ENCODE results near the gene MCC.

Gene MCC

GRCh38 chr5:112986224-112986623 lies 502.0 kb downstream of the MCC start:
- Histone ChIP-seq H3K4me1 (ENCODE audit: insufficient read depth, low read length) (peaks cover 30% of the 10 kb centered on the region), H3K4me3 (ENCODE audit: low read length) (no peak overlapping the region), H3K9me3 (ENCODE audit: insufficient read depth, low read depth, low read length) (no peaks in the 10 kb centered on the region), H3K36me3 (ENCODE audit: insufficient read depth, low read length) (peaks cover 45% of the 10 kb centered on the region), H3K27me3 (ENCODE audit: insufficient read depth, low read length) (no peaks in the 10 kb centered on the region), H3K27ac (ENCODE audit: low read depth, low read length) (no peak overlapping the region), H3K9ac (ENCODE audit: low read depth, low read length) (no peak overlapping the region)
- 95% methylated on average over 4 of the region's 4 CpGs for WGBS

- peaks cover 29% of the 10 kb centered on the region for H3K36me3 ChIP-seq (ENCODE audit: insufficient read depth, low read length)
- no peak overlapping the region for H3K27ac ChIP-seq (ENCODE audit: low read depth, low read length)
Observed at GRCh38 chr5:112983363-112983762, 504.9 kb downstream of the MCC start.

DNA sequence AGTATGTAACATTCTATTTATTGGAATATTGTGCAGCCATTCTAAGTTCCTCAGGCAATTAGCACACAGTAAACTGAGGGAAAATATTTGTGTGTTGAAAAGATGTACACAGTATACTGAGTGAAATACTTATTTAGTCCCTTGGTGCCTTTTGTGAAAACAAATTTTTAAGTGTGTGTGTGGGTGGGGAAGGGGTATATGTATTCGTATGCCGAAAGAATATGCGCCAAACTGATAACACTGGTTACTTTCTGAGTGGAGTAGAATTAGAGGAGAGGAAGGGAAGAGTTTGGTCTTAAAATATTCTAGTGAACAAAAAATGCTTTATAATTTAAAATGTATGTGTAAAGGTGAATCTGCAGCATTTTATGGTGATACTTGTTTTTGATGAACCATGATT lies 508.5 kb downstream of the MCC start:
- Histone ChIP-seq H3K27me3 (ENCODE audit: insufficient read depth, low read length) (no peaks in the 10 kb centered on the region), H3K9me3 (ENCODE audit: insufficient read depth, low read depth, low read length) (no peaks in the 10 kb centered on the region), H3K36me3 (ENCODE audit: insufficient read depth, low read length) (peaks cover 8% of the 10 kb centered on the region), H3K9ac (ENCODE audit: low read depth, low read length) (no peak overlapping the region), H3K4me3 (ENCODE audit: low read length) (peak overlapping the region; percentile 85), H3K4me1 (ENCODE audit: insufficient read depth, low read length) (peaks cover 50% of the 10 kb centered on the region), H3K27ac (ENCODE audit: low read depth, low read length) (no peak overlapping the region)
- WGBS = 87% methylated on average over 3 of the region's 3 CpGs

More at GRCh38 chr5:112983363-112983762, 504.9 kb downstream of the MCC start:
- H3K4me1 ChIP-seq (ENCODE audit: insufficient read depth, low read length) = peaks cover 49% of the 10 kb centered on the region
- no peak overlapping the region for H3K4me3 ChIP-seq (ENCODE audit: low read length)
- no peaks in the 10 kb centered on the region for H3K9me3 ChIP-seq (ENCODE audit: insufficient read depth, low read depth, low read length)
- H3K9ac ChIP-seq (ENCODE audit: low read depth, low read length) = no peak overlapping the region
- H3K27me3 ChIP-seq (ENCODE audit: insufficient read depth, low read length) = no peaks in the 10 kb centered on the region
- WGBS = 86% methylated on average over 2 of the region's 2 CpGs

DNA sequence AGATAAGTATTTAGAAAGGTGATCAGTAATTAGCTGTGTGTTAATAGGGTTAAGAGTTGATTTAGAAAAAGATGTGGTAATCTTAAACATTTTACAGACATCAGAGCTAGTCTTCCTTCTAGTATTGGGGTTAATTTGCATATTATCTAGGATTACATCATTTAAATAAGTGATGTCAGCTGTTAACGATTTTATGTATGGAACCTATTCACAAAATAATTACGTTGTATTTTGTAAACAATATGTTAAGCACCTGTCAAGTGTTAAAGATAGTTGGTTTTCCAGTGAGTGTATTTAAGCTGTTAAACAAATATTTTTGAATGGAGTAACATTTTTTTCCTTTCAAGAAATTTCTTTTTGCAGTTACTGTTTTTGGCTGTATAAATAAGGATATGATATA lies 509.4 kb downstream of the MCC start:
- Histone ChIP-seq H3K9ac (ENCODE audit: low read depth, low read length) (no peak overlapping the region), H3K9me3 (ENCODE audit: insufficient read depth, low read depth, low read length) (no peaks in the 10 kb centered on the region), H3K27me3 (ENCODE audit: insufficient read depth, low read length) (no peaks in the 10 kb centered on the region), H3K36me3 (ENCODE audit: insufficient read depth, low read length) (peaks cover 8% of the 10 kb centered on the region), H3K4me1 (ENCODE audit: insufficient read depth, low read length) (peaks cover 43% of the 10 kb centered on the region), H3K27ac (ENCODE audit: low read depth, low read length) (no peak overlapping the region), H3K4me3 (ENCODE audit: low read length) (peak overlapping the region; percentile 85)
- 40% methylated on average over 1 of the region's 2 CpGs for WGBS

DNA sequence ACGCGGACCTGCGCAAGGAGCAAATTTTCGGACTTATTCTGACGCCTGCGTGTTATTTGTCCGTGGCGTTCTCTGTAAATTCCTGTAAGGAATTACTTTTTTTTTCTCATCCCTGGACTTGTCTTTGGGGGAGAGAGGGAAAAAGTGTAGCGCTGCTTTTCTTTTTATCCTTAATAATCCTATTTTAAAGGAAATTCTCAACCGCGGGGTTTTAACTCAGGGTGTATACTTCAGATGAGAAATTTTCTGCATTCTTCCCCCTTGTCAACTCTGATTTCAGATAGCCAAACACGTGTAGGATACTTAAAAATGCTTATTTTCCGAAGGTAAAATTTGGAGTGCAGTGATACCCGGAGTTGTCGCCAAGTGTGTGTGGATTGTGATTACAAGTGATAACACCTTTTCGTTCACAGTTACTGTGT lies 510.8 kb downstream of the MCC start:
- H3K27me3 ChIP-seq (ENCODE audit: insufficient read depth, low read length) = no peaks in the 10 kb centered on the region
- peak overlapping the region; percentile 85 for H3K9ac ChIP-seq (ENCODE audit: low read depth, low read length)
- peaks cover 8% of the 10 kb centered on the region for H3K36me3 ChIP-seq (ENCODE audit: insufficient read depth, low read length)
- 2% methylated on average over 13 of the region's 16 CpGs for WGBS
- H3K9me3 ChIP-seq (ENCODE audit: insufficient read depth, low read depth, low read length) = no peaks in the 10 kb centered on the region
- H3K27ac ChIP-seq (ENCODE audit: low read depth, low read length) = peak overlapping the region; percentile 91
- peak overlapping the region; percentile 85 for H3K4me3 ChIP-seq (ENCODE audit: low read length)
- peaks cover 31% of the 10 kb centered on the region for H3K4me1 ChIP-seq (ENCODE audit: insufficient read depth, low read length)

- H3K9ac ChIP-seq (ENCODE audit: low read depth, low read length) = peak within 1 kb of the TSS; percentile 85
- H3K27me3 ChIP-seq (ENCODE audit: insufficient read depth, low read length) = no peaks in the 10 kb centered on the region
- H3K27ac ChIP-seq (ENCODE audit: low read depth, low read length) = peak within 1 kb of the TSS; percentile 91
- peaks cover 8% of the 10 kb centered on the region for H3K36me3 ChIP-seq (ENCODE audit: insufficient read depth, low read length)
- under 1% methylated on average over 75 of the region's 75 CpGs for WGBS
- peak within 1 kb of the TSS; percentile 85 for H3K4me3 ChIP-seq (ENCODE audit: low read length)
- H3K4me1 ChIP-seq (ENCODE audit: insufficient read depth, low read length) = peaks cover 26% of the 10 kb centered on the region
- H3K9me3 ChIP-seq (ENCODE audit: insufficient read depth, low read depth, low read length) = no peaks in the 10 kb centered on the region
Observed at GRCh38 chr5:112976432-112977309, 511.6 kb downstream of the MCC start, which contains the start of gene DCP2. DCP2 (plus strand) TSS chr5:112976798; CDS start chr5:112976934, 136 bp downstream.

GRCh38 chr5:112975721-112976431 lies 512.4 kb downstream of the MCC start:
- Histone ChIP-seq H3K9me3 (ENCODE audit: insufficient read depth, low read depth, low read length) (no peaks in the 10 kb centered on the region), H3K27ac (ENCODE audit: low read depth, low read length) (peak overlapping the region; percentile 66), H3K36me3 (ENCODE audit: insufficient read depth, low read length) (peaks cover under 1% of the 10 kb centered on the region; the same call in 1 of the 2 replicates), H3K9ac (ENCODE audit: low read depth, low read length) (peak overlapping the region; percentile 72), H3K4me1 (ENCODE audit: insufficient read depth, low read length) (peaks cover 26% of the 10 kb centered on the region), H3K27me3 (ENCODE audit: insufficient read depth, low read length) (no peaks in the 10 kb centered on the region), H3K4me3 (ENCODE audit: low read length) (peak overlapping the region; percentile 85)
- 37% methylated on average over 11 of the region's 11 CpGs for WGBS

GRCh38 chr5:112974901-112975300 lies 513.4 kb downstream of the MCC start:
- Histone ChIP-seq H3K27me3 (ENCODE audit: insufficient read depth, low read length) (no peaks in the 10 kb centered on the region), H3K9me3 (ENCODE audit: insufficient read depth, low read depth, low read length) (no peaks in the 10 kb centered on the region), H3K9ac (ENCODE audit: low read depth, low read length) (no peak overlapping the region), H3K4me3 (ENCODE audit: low read length) (no peak overlapping the region), H3K36me3 (ENCODE audit: insufficient read depth, low read length) (no peaks in the 10 kb centered on the region), H3K4me1 (ENCODE audit: insufficient read depth, low read length) (peaks cover 23% of the 10 kb centered on the region), H3K27ac (ENCODE audit: low read depth, low read length) (no peak overlapping the region)
- 89% methylated on average over 1 of the region's 1 CpG for WGBS

DNA sequence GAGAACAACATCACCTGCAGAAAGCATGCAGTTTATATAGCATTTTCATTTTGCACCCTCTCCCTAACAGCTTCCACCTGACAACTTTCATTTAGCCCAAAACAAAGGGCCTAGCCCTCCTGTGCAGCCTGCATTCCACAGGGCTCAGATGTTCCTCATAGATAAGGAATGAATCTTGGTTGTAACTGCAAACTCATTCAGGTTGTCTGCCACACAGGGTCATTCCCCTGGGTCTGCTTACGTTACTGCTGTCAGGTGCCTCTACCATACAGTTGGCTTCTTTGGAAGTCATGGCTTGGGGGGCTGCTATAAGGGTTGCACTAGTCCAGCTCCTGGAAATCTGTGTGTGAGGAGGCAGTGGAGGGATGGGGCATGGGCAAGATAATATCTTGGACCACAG lies 514.3 kb downstream of the MCC start:
- 86% methylated on average over 1 of the region's 1 CpG for WGBS
- H3K4me1 ChIP-seq (ENCODE audit: insufficient read depth, low read length) = peaks cover 19% of the 10 kb centered on the region
- no peak overlapping the region for H3K27ac ChIP-seq (ENCODE audit: low read depth, low read length)
- no peak overlapping the region for H3K9ac ChIP-seq (ENCODE audit: low read depth, low read length)
- H3K27me3 ChIP-seq (ENCODE audit: insufficient read depth, low read length) = no peaks in the 10 kb centered on the region
- no peaks in the 10 kb centered on the region for H3K36me3 ChIP-seq (ENCODE audit: insufficient read depth, low read length)
- H3K9me3 ChIP-seq (ENCODE audit: insufficient read depth, low read depth, low read length) = no peaks in the 10 kb centered on the region
- no peak overlapping the region for H3K4me3 ChIP-seq (ENCODE audit: low read length)

- H3K36me3 ChIP-seq (ENCODE audit: insufficient read depth, low read length) = no peaks in the 10 kb centered on the region
- no peaks in the 10 kb centered on the region for H3K9me3 ChIP-seq (ENCODE audit: insufficient read depth, low read depth, low read length)
- no peaks in the 10 kb centered on the region for H3K27me3 ChIP-seq (ENCODE audit: insufficient read depth, low read length)
- 100% methylated on average over 1 of the region's 1 CpG for WGBS
- H3K27ac ChIP-seq (ENCODE audit: low read depth, low read length) = no peak overlapping the region
- no peak overlapping the region for H3K4me3 ChIP-seq (ENCODE audit: low read length)
- peaks cover 16% of the 10 kb centered on the region for H3K4me1 ChIP-seq (ENCODE audit: insufficient read depth, low read length)
- no peak overlapping the region for H3K9ac ChIP-seq (ENCODE audit: low read depth, low read length)
Observed at GRCh38 chr5:112973036-112973435, 515.2 kb downstream of the MCC start.
